Measurements from ENCODE around the gene UQCRHL.
"Not testable (repeated sequence)": the region's sequence is repeated elsewhere in the genome, so short reads cannot be mapped to it uniquely, and the experiment has no call there.

UQCRHL gene

GRCh38 chr1:15849775-15850324, 42.4 kb upstream of the UQCRHL start:
- TF ChIP-seq CTCF (IDR thresholded peaks at IDR 0.05; ENCODE audit: low read depth, low read length): no peak
- peak overlapping the region; percentile 89 to 92 for H3K4me3 ChIP-seq (replicated peaks in 1 of 2; ENCODE audit: low read depth in 2 of 2, low read length in 2 of 2)
- DNase-seq (ENCODE audit: low read depth in 2 of 2): peak; percentile 45 to 49

DNA sequence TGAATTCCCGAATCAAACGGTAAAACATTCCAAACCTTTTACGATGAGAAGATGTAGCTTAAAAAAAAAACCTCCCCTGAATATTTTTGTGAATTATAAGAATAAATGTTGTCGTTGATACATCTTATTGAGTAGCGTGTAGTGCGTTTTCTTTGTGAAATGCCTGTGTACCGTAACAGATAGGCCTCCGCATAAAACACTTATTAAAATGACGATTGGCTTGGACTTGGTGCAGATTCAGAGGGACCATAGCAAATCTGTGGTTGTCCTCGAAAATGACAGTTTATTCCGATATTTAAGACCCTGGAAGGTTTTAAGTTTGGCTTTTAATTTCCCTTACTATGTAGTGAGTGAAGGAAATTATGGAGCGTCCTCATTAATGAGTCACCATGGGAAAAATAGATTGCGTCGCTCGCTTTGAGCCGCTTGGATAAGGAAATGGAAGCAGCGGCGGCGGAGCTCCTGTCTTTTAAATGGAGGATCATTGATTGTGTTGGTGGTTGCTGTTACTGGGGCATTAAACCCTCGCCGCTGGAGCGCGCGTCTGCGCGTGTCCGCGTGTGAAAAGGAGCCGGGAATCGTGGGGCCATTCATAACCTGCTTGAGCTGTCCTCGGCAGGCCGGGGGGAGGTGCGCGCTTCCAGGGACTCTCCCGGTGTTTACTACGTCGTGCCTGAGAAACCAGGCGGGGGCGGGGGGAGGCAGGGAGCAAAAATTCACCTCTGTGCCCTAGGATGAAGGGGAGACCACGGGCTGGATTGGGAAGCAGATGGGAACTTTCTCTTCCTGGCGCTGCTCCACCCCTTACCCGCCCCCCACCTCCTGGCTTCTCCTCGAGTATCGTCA, 41.7 kb upstream of the UQCRHL start:
- H3K4me3 ChIP-seq (replicated peaks in 1 of 2; ENCODE audit: low read depth in 2 of 2, low read length in 2 of 2): peak overlapping the region; percentile 89 to 92
- DNase-seq (ENCODE audit: low read depth in 2 of 2): peak; percentile 81 to 82
- TF ChIP-seq CTCF (IDR thresholded peaks at IDR 0.05; ENCODE audit: low read depth, low read length): no peak

DNA sequence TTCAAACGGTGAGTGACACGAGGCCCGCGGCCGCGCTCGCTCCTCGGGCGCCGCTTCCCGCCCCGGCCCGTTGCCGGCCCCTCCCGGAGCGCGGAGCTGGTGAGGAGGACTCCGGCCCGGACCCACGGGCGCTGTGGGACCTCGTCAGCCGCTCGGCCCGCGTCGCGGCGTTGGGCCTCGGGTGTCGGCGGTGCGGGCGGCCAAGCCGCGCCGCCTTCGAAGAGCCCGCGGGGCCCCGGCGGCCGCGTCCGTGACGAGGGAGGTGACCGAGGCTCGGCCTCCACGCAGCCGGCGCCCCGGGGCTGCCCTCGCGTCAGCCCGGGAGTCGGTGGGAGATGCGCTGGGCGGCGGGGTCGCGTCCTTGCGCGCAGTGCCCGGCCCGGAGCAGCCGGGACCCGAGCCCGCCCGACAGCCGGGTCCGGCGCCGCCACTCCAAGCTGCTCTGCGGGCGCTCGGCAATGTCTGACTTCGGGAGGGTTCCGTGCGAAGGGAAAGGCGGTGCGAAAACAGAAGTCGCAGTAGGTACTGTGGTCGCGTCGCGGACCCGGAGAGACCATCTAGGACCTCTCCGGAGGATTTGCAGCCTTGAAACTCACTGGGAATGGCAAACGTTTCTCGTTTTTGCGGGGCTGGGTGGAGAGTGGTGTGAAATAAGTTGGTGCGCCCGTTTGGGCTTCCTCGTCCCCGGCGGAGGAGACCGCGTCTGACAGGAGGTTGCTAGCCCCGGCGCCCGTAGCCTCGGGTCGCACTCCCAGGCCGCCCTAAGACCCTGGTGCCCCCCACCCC, 40.9 kb upstream of the UQCRHL start:
- H3K4me3 ChIP-seq (replicated peaks in 1 of 2; ENCODE audit: low read depth in 2 of 2, low read length in 2 of 2): peak overlapping the region; percentile 89 to 92
- DNase-seq (ENCODE audit: low read depth in 2 of 2): peak in 1 of 2 donors; percentile 41
- TF ChIP-seq CTCF (IDR thresholded peaks at IDR 0.05; ENCODE audit: low read depth, low read length): no peak

DNA sequence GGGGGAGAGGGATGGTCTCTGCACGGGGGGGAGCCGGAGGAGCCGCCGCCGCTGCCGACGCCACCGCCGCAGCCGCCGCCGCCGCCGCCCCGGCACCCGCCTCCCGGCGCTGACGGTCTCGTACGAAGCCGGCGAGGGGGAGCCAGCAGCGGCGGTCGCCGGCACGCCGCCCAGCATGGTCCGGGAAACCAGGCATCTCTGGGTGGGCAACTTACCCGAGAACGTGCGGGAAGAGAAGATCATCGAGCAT, 40.4 kb upstream of the UQCRHL start:
- no peak for TF ChIP-seq CTCF (IDR thresholded peaks at IDR 0.05; ENCODE audit: low read depth, low read length)
- peak overlapping the region; percentile 89 to 92 for H3K4me3 ChIP-seq (replicated peaks in 1 of 2; ENCODE audit: low read depth in 2 of 2, low read length in 2 of 2)
- DNase-seq (ENCODE audit: low read depth in 2 of 2): no peak

DNA sequence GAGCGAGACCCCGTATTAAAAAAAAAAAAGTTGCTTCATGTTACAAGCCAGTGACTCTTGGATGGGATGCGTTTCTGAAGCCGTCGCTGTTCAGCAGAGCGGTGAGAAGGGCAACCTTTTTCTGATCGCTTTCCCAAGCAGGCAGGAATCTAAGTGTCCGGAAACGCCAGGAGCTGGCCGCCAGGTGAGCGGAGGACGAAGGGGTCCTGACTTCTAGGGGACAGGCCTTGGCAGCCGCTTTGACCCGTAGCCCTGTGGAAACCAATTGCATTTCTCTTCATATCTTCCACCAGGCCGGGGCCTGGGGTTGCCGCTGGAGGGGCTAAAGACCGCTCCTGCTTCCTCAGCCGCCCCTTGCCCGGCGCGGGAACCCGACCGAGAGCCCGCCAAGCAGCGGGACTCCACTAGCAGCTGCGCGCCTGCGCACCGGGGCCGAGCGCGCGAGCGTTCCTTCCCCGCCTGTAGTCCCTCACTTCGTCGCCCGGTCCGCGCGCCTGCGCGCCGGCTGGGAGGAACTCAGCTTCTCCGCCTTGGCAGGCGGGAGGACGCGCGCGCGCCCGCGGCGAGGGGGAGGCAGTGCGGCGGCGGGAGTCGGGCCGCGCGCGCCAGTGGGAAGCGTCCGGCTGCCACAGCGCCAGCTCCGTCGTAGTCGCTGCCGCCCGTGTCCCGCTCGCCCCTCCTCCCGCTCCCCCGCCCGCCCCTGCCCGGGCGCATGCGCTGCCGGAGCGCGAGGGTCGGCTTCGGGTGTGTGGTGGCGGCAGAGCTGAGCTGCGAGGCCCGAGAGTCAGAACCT, 39.8 kb upstream of the UQCRHL start, which contains the start of gene SPEN:
SPEN (plus strand) TSS at position 608 of the 793 bp plus-strand sequence. CDS start 361 bp downstream, outside the sequence.
- DNase-seq (ENCODE audit: low read depth in 2 of 2): peak; percentile 94 to 98
- H3K4me3 ChIP-seq (replicated peaks in 1 of 2; ENCODE audit: low read depth in 2 of 2, low read length in 2 of 2): peak within 1 kb of the TSS; percentile 89 to 92
- TF ChIP-seq CTCF (IDR thresholded peaks at IDR 0.05; ENCODE audit: low read depth, low read length): peak; percentile 11

DNA sequence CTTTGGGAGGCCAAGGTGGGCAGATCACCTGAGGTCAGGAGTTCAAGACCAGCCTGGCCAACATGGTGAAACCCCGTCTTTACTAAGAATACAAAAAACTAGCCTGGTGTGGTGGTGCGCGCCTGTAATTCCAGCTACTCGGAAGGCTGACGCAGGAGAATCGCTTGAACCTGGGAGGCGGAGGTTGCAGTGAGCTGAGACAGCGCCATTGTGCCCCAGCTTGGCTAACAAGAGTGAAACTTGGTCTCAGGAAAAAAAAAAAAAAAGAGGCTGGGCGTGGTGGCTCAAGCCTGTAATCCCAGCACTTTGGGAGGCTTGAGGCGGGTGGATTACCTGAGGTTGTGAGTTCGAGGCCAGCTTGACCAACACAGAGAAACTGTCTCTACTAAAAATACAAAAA, 38.6 kb upstream of the UQCRHL start:
- not testable (repeated sequence) for DNase-seq (ENCODE audit: low read depth in 2 of 2); H3K4me3 ChIP-seq (replicated peaks in 1 of 2; ENCODE audit: low read depth in 2 of 2, low read length in 2 of 2)

Measured in cardiac fibroblast (primary cell).